HG02610 (cell line): ENCODE data around the gene SLC31A1.
"Not testable (repeated sequence)": the region's sequence is repeated elsewhere in the genome, so short reads cannot be mapped to it uniquely, and the experiment has no call there.

Experiments
- ATAC-seq: cut with Tn5 transposase; IDR thresholded peaks from one replicate; pipeline ENCODE4 v1.9.1; 2021; ENCODE audit warnings: mild to moderate bottlenecking, moderate library complexity; ENCODE audit not compliant: unreplicated experiment

The SLC31A1 gene

GRCh38 chr9:113219969-113220368 lies 1.4 kb upstream of the SLC31A1 start:
- ATAC-seq: peak; percentile 60

GRCh38 chr9:113220467-113221002 lies 809 bp upstream of the SLC31A1 start:
- ATAC-seq: no peak

GRCh38 chr9:113221800-113222481 lies 597 bp downstream of the SLC31A1 start:
- no peak for ATAC-seq

- ATAC-seq: no peak
Measured at GRCh38 chr9:113222482-113222841, 1.1 kb downstream of the SLC31A1 start.

GRCh38 chr9:113223963-113224362 lies 2.6 kb downstream of the SLC31A1 start:
- ATAC-seq: no peak

- no peak for ATAC-seq
Measured at GRCh38 chr9:113227436-113227835, 6.1 kb downstream of the SLC31A1 start.

- no peak for ATAC-seq
Measured at GRCh38 chr9:113228130-113228665, 6.9 kb downstream of the SLC31A1 start.

- ATAC-seq: no peak
Measured at GRCh38 chr9:113231701-113232100, 10.4 kb downstream of the SLC31A1 start.

GRCh38 chr9:113235701-113236255 lies 14.4 kb downstream of the SLC31A1 start:
- ATAC-seq: not testable (repeated sequence)

GRCh38 chr9:113237026-113237425 lies 15.7 kb downstream of the SLC31A1 start:
- no peak for ATAC-seq

GRCh38 chr9:113238202-113238858 lies 17.0 kb downstream of the SLC31A1 start:
- ATAC-seq: no peak

GRCh38 chr9:113238859-113239232 lies 17.5 kb downstream of the SLC31A1 start:
- no peak for ATAC-seq

GRCh38 chr9:113241161-113241560 lies 19.8 kb downstream of the SLC31A1 start:
- no peak for ATAC-seq

- no peak for ATAC-seq
Measured at GRCh38 chr9:113244556-113244955, 23.2 kb downstream of the SLC31A1 start.

- no peak for ATAC-seq
Measured at GRCh38 chr9:113245894-113246293, 24.6 kb downstream of the SLC31A1 start.

- no peak for ATAC-seq
Measured at GRCh38 chr9:113246928-113247327, 25.6 kb downstream of the SLC31A1 start.

GRCh38 chr9:113247640-113248039 lies 26.3 kb downstream of the SLC31A1 start:
- ATAC-seq: no peak

GRCh38 chr9:113249661-113250060 lies 28.3 kb downstream of the SLC31A1 start:
- ATAC-seq: not testable (repeated sequence)

- no peak for ATAC-seq
Measured at GRCh38 chr9:113250807-113251206, 29.5 kb downstream of the SLC31A1 start.

- no peak for ATAC-seq
Measured at GRCh38 chr9:113254991-113255390, 33.6 kb downstream of the SLC31A1 start.

- ATAC-seq: no peak
Measured at GRCh38 chr9:113255438-113255837, 34.1 kb downstream of the SLC31A1 start.

- ATAC-seq: no peak
Measured at GRCh38 chr9:113257863-113258262, 36.5 kb downstream of the SLC31A1 start.
